AG09319 (cell line): ENCODE measurements around the gene RLN3.

Experiments
- DNase-seq: peaks from one replicate; pipeline ENCODE4 v3.0.0-alpha.2; 2010; ENCODE audit warnings: low read depth; ENCODE audit errors: extremely low read depth
- CTCF ChIP-seq: IDR thresholded peaks from 2 replicates; pipeline ENCODE4 v1.5.1; 2011; ENCODE audit warnings: low read depth, mild to moderate bottlenecking, inconsistent platforms, low read length, moderate library complexity

RLN3 gene

GRCh38 chr19:14056741-14057356 lies 28.9 kb downstream of the RLN3 start:
- DNase-seq, result no peak
- TF ChIP-seq CTCF, result no peak

- DNase-seq, result no peak
- TF ChIP-seq CTCF, result no peak
Observed at GRCh38 chr19:14058182-14059092, 30.5 kb downstream of the RLN3 start.

GRCh38 chr19:14059093-14059480 lies 31.1 kb downstream of the RLN3 start:
- DNase-seq, result no peak
- TF ChIP-seq CTCF, result peak; percentile 69

- TF ChIP-seq CTCF, result no peak
- no peak for DNase-seq
Observed at GRCh38 chr19:14059652-14060155, 31.8 kb downstream of the RLN3 start.

- no peak for DNase-seq
- TF ChIP-seq CTCF, result no peak
Observed at GRCh38 chr19:14061081-14061749, 33.3 kb downstream of the RLN3 start.

- DNase-seq, result no peak
- no peak for TF ChIP-seq CTCF
Observed at GRCh38 chr19:14061751-14062557, 34.0 kb downstream of the RLN3 start, which contains the start of gene PALM3. Gene PALM3, minus strand, starts transcription at chr19:14062076. Its CDS starts 96 bp downstream, at chr19:14061980.
